Endothelial cell of umbilical vein (primary cell): ENCODE results near the gene MGARP.

ENCODE experiments used
- CTCF ChIP-seq, 2 donors: IDR thresholded peaks; 1 replicate in 1 of 2; 2 replicates in 1 of 2; pipeline ENCODE4 v1.5.1; 2011; ENCODE audit warnings: low read length in 2 of 2, mild to moderate bottlenecking in 2 of 2, moderate library complexity in 2 of 2, control low read depth in 1 of 2, inconsistent platforms in 1 of 2, low read depth in 1 of 2; ENCODE audit not compliant: insufficient read depth in 1 of 2; ENCODE audit errors: extremely low read depth in 1 of 2
- EZH2 ChIP-seq: IDR thresholded peaks from 2 replicates; pipeline ENCODE4 v1.6.1; 2012; ENCODE audit warnings: borderline replicate concordance, low read depth, mild to moderate bottlenecking, moderate library complexity, low read length, inconsistent platforms; ENCODE audit not compliant: severe bottlenecking
- JUN ChIP-seq: IDR thresholded peaks from 2 replicates; pipeline ENCODE4 v1.6.1; 2011; ENCODE audit warnings: borderline replicate concordance, low read depth; ENCODE audit not compliant: insufficient read length, insufficient read depth
- POLR2A ChIP-seq: IDR thresholded peaks from 2 replicates; pipeline ENCODE4 v1.6.1; 2012; ENCODE audit warnings: low read depth, mild to moderate bottlenecking, control low read depth, low read length
- POLR2AphosphoS5 ChIP-seq: IDR thresholded peaks from 2 replicates; pipeline ENCODE4 v1.6.1; 2012; ENCODE audit warnings: low read depth, mild to moderate bottlenecking, control low read depth, low read length, moderate library complexity; ENCODE audit not compliant: insufficient read depth

- TF ChIP-seq CTCF (IDR thresholded peaks at IDR 0.05; ENCODE audit: extremely low read depth in 1 of 2, insufficient read depth in 1 of 2, low read depth in 1 of 2, low read length in 2 of 2) = no peak
- no peak for TF ChIP-seq EZH2
- no peak for TF ChIP-seq POLR2AphosphoS5
- TF ChIP-seq POLR2A = no peak
- no peak for TF ChIP-seq JUN
Measured at GRCh38 chr4:139299536-139299935, 19.5 kb upstream of the MGARP start.
